Neural progenitor cell (in vitro differentiated cells): ENCODE data around the gene NBEAL1.

Experiments used
- CTCF ChIP-seq: fragments of 200-600 bp; sonication (generic); IDR thresholded peaks from 2 replicates; pipeline ENCODE4 v1.5.1; 2017; ENCODE audit warnings: antibody characterized with exemption, mild to moderate bottlenecking
- EZH2 ChIP-seq: fragments of 200-600 bp; sonication (generic); IDR thresholded peaks from 2 replicates; pipeline ENCODE4 v1.6.1; 2017; ENCODE audit warnings: antibody characterized with exemption, mild to moderate bottlenecking, moderate library complexity
- EZH2phosphoT487 ChIP-seq: fragments of 200-600 bp; sonication (generic); IDR thresholded peaks from 2 replicates; pipeline ENCODE4 v1.6.1; 2017; ENCODE audit warnings: antibody characterized with exemption

- no peak for TF ChIP-seq CTCF
- TF ChIP-seq EZH2: no peak
- no peak for TF ChIP-seq EZH2phosphoT487
Measured at GRCh38 chr2:203195331-203196036, 180.8 kb downstream of the NBEAL1 start.
